GM23338 (cell line): ENCODE measurements around the gene SLC15A1. TPM values are rescaled to one million over a fixed set of nuclear protein-coding genes. Genes with fewer than 3 reads are reported as not detected.

Experiments
- ATAC-seq: fragments of 200-7000 bp; cut with Tn5 transposase; 3 replicates; pipeline ENCODE4 v1.9.1; 2020
- DNase-seq: peaks from one replicate; pipeline ENCODE4 v3.0.0-alpha.2; 2015; ENCODE audit warnings: low spot score
- H2AFZ ChIP-seq: fragments of 200-600 bp; sonication (generic); 2 replicates; pipeline ENCODE4 v1.8.0; 2016; ENCODE audit warnings: antibody characterized with exemption, mild to moderate bottlenecking, moderate library complexity
- H3F3A ChIP-seq: fragments of 200-600 bp; sonication (generic); replicated peaks from 2 replicates; pipeline ENCODE4 v1.8.0; 2017; ENCODE audit warnings: antibody characterized with exemption, mixed run types, low read depth
- H3K27ac ChIP-seq: fragments of 200-600 bp; sonication (generic); 2 replicates; pipeline ENCODE4 v1.6.1; 2016; ENCODE audit warnings: low read depth
- H3K27me3 ChIP-seq: fragments of 200-600 bp; sonication (generic); 2 replicates; pipeline ENCODE4 v1.8.0; 2016; ENCODE audit warnings: mild to moderate bottlenecking, mixed run types, moderate library complexity; ENCODE audit not compliant: insufficient read depth
- H3K36me3 ChIP-seq: fragments of 200-600 bp; sonication (generic); 2 replicates; pipeline ENCODE4 v1.8.0; 2016; ENCODE audit warnings: mild to moderate bottlenecking; ENCODE audit not compliant: insufficient read depth
- H3K4me1 ChIP-seq: fragments of 200-600 bp; sonication (generic); 2 replicates; pipeline ENCODE4 v1.8.0; 2016; ENCODE audit warnings: mild to moderate bottlenecking, moderate library complexity; ENCODE audit not compliant: insufficient read depth
- H3K4me2 ChIP-seq: fragments of 200-600 bp; sonication (generic); 2 replicates; pipeline ENCODE4 v1.7.1; 2017; ENCODE audit warnings: mixed run types
- H3K4me3 ChIP-seq: fragments of 200-600 bp; sonication (generic); 2 replicates; pipeline ENCODE4 v1.6.1; 2016; ENCODE audit warnings: mixed run types
- H3K79me2 ChIP-seq: fragments of 200-600 bp; sonication (generic); replicated peaks from 2 replicates; pipeline ENCODE4 v1.8.0; 2017; ENCODE audit warnings: mild to moderate bottlenecking; ENCODE audit not compliant: insufficient read depth
- H3K9me2 ChIP-seq: fragments of 200-600 bp; sonication (generic); 2 replicates; pipeline ENCODE4 v1.8.0; 2017; ENCODE audit not compliant: insufficient read depth
- H4K20me1 ChIP-seq: fragments of 200-600 bp; sonication (generic); replicated peaks from 2 replicates; pipeline ENCODE4 v1.8.0; 2017; ENCODE audit warnings: mild to moderate bottlenecking; ENCODE audit not compliant: insufficient read depth
- H3K27ac Mint-ChIP-seq: 2 replicates; pipeline ENCODE4 v1.8.0; 2020; ENCODE audit warnings: inconsistent platforms, mild to moderate bottlenecking, moderate library complexity, mixed read lengths
- H3K27me3 Mint-ChIP-seq: 3 replicates; pipeline ENCODE4 v1.8.0; 2022; ENCODE audit warnings: low read depth, mild to moderate bottlenecking, moderate library complexity, mixed read lengths, inconsistent platforms; ENCODE audit not compliant: insufficient read depth, poor library complexity
- H3K36me3 Mint-ChIP-seq: 3 replicates; pipeline ENCODE4 v1.8.0; 2021; ENCODE audit warnings: low read depth, mild to moderate bottlenecking, inconsistent platforms, moderate library complexity, mixed read lengths
- H3K4me1 Mint-ChIP-seq: 3 replicates; pipeline ENCODE4 v1.8.0; 2020; ENCODE audit warnings: mild to moderate bottlenecking, inconsistent platforms, mixed read lengths
- H3K4me3 Mint-ChIP-seq: 3 replicates; pipeline ENCODE4 v1.8.0; 2021; ENCODE audit warnings: moderate library complexity, mild to moderate bottlenecking, inconsistent platforms, mixed read lengths
- H3K9me3 Mint-ChIP-seq: 3 replicates; pipeline ENCODE4 v1.8.0; 2020; ENCODE audit warnings: moderate library complexity, mild to moderate bottlenecking, inconsistent platforms, mixed read lengths
- CREB1 ChIP-seq: fragments of 250-450 bp; sonication (Bioruptor Pico); IDR thresholded peaks from 2 replicates; pipeline ENCODE4 v1.5.0; 2020; ENCODE audit warnings: low read depth, mild to moderate bottlenecking, moderate library complexity
- EZH2 ChIP-seq: fragments of 200-600 bp; sonication (generic); IDR thresholded peaks from one replicate; pipeline ENCODE4 v1.8.0; 2017; ENCODE audit warnings: antibody characterized with exemption, mild to moderate bottlenecking, low read depth; ENCODE audit not compliant: unreplicated experiment
- EZH2phosphoT487 ChIP-seq: fragments of 200-600 bp; sonication (generic); IDR thresholded peaks from one replicate; pipeline ENCODE4 v1.8.1; 2018; ENCODE audit warnings: antibody characterized with exemption; ENCODE audit not compliant: unreplicated experiment
- JUNB ChIP-seq: IDR thresholded peaks from one replicate; pipeline ENCODE4 v1.6.1; 2016; ENCODE audit warnings: antibody characterized with exemption; ENCODE audit not compliant: unreplicated experiment
- NANOG ChIP-seq: IDR thresholded peaks from 2 replicates; pipeline ENCODE4 v1.6.1; 2016; ENCODE audit warnings: antibody characterized with exemption, borderline replicate concordance
- POLR2AphosphoS5 ChIP-seq: IDR thresholded peaks from 2 replicates; pipeline ENCODE4 v1.6.1; 2016; ENCODE audit warnings: antibody characterized with exemption, low read depth
- STAT1 ChIP-seq: IDR thresholded peaks from one replicate; pipeline ENCODE4 v1.6.1; 2016; ENCODE audit warnings: antibody characterized with exemption; ENCODE audit not compliant: unreplicated experiment
- ZNF114 ChIP-seq: fragments of 250-450 bp; sonication (Bioruptor Pico); IDR thresholded peaks from 2 replicates; pipeline ENCODE4 v1.5.0; 2020; ENCODE audit warnings: mild to moderate bottlenecking, moderate library complexity
- ZNF331 ChIP-seq: fragments of 250-450 bp; sonication (Bioruptor Pico); IDR thresholded peaks from 2 replicates; pipeline ENCODE4 v1.5.0; 2020; ENCODE audit warnings: low read depth, mild to moderate bottlenecking, moderate library complexity
- polyA plus RNA-seq: library from polyadenylated mRNA; unstranded; fragments of >200 nt; fragmentation: Nextera tagmentation; extraction: Ambion mirVana; gene quantifications from 2 replicates; pipeline ENCODE4 v1.2.1, GENCODE V29; 2016
- total RNA-seq: library from RNA; depleted of rRNA; stranded (reverse); fragments of >200 nt; shearing (Covaris generic); gene quantifications from 2 replicates; pipeline ENCODE4 v1.2.3, GENCODE V29; 2014
- TF ChIP-seq, protein P1 (sequence below): fragments of 250-450 bp; sonication (Bioruptor Pico); IDR thresholded peaks from 2 replicates; pipeline ENCODE4 v1.5.0; 2020; ENCODE audit warnings: mild to moderate bottlenecking, moderate library complexity
- TF ChIP-seq, protein P2 (sequence below), 2 experiments: fragments of 200-600 bp in 1 of 2; sonication (generic) in 1 of 2; conservative IDR thresholded peaks; 2 replicates each; pipeline versions ENCODE4 v1.5.1 to v1.6.1; 2016 to 2017; ENCODE audit warnings: antibody characterized with exemption in 2 of 2, low read depth in 2 of 2, mild to moderate bottlenecking in 2 of 2, moderate library complexity in 1 of 2
- TF ChIP-seq, protein P3 (sequence below): IDR thresholded peaks from one replicate; pipeline ENCODE4 v1.6.1; 2018; ENCODE audit warnings: antibody characterized with exemption; ENCODE audit not compliant: unreplicated experiment
- TF ChIP-seq, protein P4 (sequence below): IDR thresholded peaks from 2 replicates; pipeline ENCODE4 v1.6.1; 2016; ENCODE audit warnings: antibody characterized with exemption

Gene SLC15A1
- total and polyA plus RNA-seq, 2 experiments from 2014 or later, result 1.6 to 3.0 TPM

DNA sequence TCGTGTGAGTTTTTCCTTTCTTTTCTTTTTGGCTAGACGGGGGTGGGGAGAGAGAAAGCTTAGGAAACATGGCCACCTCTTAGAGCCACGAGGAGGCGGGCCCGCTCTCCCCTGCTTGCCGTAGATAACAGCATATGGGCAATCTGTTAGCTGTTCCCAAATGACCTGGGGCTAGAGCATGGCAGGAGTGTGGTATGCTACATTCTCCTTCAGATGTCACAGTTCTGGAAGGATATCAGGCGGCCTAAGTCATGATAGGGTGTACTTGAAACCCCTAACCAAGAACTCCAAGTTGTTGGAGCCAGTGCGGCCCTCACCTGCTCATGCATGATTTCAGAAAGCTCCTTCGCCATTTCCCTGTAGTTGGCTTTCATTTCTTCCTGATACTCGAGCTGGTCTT lies 44.3 kb upstream of the SLC15A1 start:
- Mint-ChIP-seq H3K27ac (no peak overlapping the region), H3K36me3 (peaks cover 2% of the 10 kb centered on the region; the same call in 1 of the 3 replicates), H3K4me3 (no peak overlapping the region), H3K27me3 (peaks cover 2% of the 10 kb centered on the region), H3K9me3 (no peaks in the 10 kb centered on the region), H3K4me1 (no peaks in the 10 kb centered on the region)
- no peaks in the 10 kb centered on the region for H3K36me3 ChIP-seq
- DNase-seq, result no peak
- H3F3A ChIP-seq, result no peaks in the 10 kb centered on the region
- H3K4me3 ChIP-seq, result no peak overlapping the region
- H2AFZ ChIP-seq, result no peak overlapping the region
- no peaks in the 10 kb centered on the region for H3K27me3 ChIP-seq
- no peak overlapping the region for H3K4me2 ChIP-seq
- H4K20me1 ChIP-seq, result no peaks in the 10 kb centered on the region; the same call in 1 of the 2 replicates
- no peak for TF ChIP-seq NANOG
- no peak for TF ChIP-seq JUNB
- TF ChIP-seq, protein P1, sequence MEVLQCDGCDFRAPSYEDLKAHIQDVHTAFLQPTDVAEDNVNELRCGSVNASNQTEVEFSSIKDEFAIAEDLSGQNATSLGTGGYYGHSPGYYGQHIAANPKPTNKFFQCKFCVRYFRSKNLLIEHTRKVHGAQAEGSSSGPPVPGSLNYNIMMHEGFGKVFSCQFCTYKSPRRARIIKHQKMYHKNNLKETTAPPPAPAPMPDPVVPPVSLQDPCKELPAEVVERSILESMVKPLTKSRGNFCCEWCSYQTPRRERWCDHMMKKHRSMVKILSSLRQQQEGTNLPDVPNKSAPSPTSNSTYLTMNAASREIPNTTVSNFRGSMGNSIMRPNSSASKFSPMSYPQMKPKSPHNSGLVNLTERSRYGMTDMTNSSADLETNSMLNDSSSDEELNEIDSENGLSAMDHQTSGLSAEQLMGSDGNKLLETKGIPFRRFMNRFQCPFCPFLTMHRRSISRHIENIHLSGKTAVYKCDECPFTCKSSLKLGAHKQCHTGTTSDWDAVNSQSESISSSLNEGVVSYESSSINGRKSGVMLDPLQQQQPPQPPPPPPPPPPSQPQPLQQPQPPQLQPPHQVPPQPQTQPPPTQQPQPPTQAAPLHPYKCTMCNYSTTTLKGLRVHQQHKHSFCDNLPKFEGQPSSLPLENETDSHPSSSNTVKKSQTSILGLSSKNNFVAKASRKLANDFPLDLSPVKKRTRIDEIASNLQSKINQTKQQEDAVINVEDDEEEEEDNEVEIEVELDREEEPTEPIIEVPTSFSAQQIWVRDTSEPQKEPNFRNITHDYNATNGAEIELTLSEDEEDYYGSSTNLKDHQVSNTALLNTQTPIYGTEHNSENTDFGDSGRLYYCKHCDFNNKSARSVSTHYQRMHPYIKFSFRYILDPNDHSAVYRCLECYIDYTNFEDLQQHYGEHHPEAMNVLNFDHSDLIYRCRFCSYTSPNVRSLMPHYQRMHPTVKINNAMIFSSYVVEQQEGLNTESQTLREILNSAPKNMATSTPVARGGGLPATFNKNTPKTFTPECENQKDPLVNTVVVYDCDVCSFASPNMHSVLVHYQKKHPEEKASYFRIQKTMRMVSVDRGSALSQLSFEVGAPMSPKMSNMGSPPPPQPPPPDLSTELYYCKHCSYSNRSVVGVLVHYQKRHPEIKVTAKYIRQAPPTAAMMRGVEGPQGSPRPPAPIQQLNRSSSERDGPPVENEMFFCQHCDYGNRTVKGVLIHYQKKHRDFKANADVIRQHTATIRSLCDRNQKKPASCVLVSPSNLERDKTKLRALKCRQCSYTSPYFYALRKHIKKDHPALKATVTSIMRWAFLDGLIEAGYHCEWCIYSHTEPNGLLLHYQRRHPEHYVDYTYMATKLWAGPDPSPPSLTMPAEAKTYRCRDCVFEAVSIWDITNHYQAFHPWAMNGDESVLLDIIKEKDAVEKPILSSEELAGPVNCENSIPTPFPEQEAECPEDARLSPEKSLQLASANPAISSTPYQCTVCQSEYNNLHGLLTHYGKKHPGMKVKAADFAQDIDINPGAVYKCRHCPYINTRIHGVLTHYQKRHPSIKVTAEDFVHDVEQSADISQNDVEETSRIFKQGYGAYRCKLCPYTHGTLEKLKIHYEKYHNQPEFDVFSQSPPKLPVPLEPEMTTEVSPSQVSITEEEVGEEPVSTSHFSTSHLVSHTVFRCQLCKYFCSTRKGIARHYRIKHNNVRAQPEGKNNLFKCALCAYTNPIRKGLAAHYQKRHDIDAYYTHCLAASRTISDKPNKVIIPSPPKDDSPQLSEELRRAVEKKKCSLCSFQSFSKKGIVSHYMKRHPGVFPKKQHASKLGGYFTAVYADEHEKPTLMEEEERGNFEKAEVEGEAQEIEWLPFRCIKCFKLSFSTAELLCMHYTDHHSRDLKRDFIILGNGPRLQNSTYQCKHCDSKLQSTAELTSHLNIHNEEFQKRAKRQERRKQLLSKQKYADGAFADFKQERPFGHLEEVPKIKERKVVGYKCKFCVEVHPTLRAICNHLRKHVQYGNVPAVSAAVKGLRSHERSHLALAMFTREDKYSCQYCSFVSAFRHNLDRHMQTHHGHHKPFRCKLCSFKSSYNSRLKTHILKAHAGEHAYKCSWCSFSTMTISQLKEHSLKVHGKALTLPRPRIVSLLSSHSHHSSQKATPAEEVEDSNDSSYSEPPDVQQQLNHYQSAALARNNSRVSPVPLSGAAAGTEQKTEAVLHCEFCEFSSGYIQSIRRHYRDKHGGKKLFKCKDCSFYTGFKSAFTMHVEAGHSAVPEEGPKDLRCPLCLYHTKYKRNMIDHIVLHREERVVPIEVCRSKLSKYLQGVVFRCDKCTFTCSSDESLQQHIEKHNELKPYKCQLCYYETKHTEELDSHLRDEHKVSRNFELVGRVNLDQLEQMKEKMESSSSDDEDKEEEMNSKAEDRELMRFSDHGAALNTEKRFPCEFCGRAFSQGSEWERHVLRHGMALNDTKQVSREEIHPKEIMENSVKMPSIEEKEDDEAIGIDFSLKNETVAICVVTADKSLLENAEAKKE (CRISPR knock-in tag), result no peak
- TF ChIP-seq, protein P2, sequence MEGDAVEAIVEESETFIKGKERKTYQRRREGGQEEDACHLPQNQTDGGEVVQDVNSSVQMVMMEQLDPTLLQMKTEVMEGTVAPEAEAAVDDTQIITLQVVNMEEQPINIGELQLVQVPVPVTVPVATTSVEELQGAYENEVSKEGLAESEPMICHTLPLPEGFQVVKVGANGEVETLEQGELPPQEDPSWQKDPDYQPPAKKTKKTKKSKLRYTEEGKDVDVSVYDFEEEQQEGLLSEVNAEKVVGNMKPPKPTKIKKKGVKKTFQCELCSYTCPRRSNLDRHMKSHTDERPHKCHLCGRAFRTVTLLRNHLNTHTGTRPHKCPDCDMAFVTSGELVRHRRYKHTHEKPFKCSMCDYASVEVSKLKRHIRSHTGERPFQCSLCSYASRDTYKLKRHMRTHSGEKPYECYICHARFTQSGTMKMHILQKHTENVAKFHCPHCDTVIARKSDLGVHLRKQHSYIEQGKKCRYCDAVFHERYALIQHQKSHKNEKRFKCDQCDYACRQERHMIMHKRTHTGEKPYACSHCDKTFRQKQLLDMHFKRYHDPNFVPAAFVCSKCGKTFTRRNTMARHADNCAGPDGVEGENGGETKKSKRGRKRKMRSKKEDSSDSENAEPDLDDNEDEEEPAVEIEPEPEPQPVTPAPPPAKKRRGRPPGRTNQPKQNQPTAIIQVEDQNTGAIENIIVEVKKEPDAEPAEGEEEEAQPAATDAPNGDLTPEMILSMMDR (conservative IDR thresholded peaks at IDR 0.05; ENCODE audit: low read depth in 2 of 2), result no peak
- no peak for TF ChIP-seq POLR2AphosphoS5
- TF ChIP-seq, protein P3, sequence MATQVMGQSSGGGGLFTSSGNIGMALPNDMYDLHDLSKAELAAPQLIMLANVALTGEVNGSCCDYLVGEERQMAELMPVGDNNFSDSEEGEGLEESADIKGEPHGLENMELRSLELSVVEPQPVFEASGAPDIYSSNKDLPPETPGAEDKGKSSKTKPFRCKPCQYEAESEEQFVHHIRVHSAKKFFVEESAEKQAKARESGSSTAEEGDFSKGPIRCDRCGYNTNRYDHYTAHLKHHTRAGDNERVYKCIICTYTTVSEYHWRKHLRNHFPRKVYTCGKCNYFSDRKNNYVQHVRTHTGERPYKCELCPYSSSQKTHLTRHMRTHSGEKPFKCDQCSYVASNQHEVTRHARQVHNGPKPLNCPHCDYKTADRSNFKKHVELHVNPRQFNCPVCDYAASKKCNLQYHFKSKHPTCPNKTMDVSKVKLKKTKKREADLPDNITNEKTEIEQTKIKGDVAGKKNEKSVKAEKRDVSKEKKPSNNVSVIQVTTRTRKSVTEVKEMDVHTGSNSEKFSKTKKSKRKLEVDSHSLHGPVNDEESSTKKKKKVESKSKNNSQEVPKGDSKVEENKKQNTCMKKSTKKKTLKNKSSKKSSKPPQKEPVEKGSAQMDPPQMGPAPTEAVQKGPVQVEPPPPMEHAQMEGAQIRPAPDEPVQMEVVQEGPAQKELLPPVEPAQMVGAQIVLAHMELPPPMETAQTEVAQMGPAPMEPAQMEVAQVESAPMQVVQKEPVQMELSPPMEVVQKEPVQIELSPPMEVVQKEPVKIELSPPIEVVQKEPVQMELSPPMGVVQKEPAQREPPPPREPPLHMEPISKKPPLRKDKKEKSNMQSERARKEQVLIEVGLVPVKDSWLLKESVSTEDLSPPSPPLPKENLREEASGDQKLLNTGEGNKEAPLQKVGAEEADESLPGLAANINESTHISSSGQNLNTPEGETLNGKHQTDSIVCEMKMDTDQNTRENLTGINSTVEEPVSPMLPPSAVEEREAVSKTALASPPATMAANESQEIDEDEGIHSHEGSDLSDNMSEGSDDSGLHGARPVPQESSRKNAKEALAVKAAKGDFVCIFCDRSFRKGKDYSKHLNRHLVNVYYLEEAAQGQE, result no peak
- no peak for TF ChIP-seq EZH2
- TF ChIP-seq, protein P4, sequence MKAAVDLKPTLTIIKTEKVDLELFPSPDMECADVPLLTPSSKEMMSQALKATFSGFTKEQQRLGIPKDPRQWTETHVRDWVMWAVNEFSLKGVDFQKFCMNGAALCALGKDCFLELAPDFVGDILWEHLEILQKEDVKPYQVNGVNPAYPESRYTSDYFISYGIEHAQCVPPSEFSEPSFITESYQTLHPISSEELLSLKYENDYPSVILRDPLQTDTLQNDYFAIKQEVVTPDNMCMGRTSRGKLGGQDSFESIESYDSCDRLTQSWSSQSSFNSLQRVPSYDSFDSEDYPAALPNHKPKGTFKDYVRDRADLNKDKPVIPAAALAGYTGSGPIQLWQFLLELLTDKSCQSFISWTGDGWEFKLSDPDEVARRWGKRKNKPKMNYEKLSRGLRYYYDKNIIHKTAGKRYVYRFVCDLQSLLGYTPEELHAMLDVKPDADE, result no peak
- TF ChIP-seq ZNF331, result no peak
- TF ChIP-seq ZNF114 (CRISPR knock-in tag), result no peak
- TF ChIP-seq STAT1, result no peak
- no peak for TF ChIP-seq EZH2phosphoT487
- no peak for TF ChIP-seq CREB1 (CRISPR knock-in tag)
- H3K4me1 ChIP-seq, result no peaks in the 10 kb centered on the region
- H3K79me2 ChIP-seq, result no peaks in the 10 kb centered on the region
- no peak overlapping the region for H3K27ac ChIP-seq
- peaks cover 9% of the 10 kb centered on the region; the same call in 1 of the 2 replicates for H3K9me2 ChIP-seq
- ATAC-seq, result no peak
